MG63 (cell line): ENCODE measurements around the gene PTPRM. TPM values are rescaled to one million over a fixed set of nuclear protein-coding genes. Genes with fewer than 3 reads are reported as not detected.

ENCODE experiments used
- DNase-seq: peaks from one replicate; pipeline ENCODE4 v3.0.0-alpha.2; 2020
- H3K27me3 ChIP-seq: fragments of 250-450 bp; sonication (Bioruptor Pico); 2 replicates; pipeline ENCODE4 v1.5.1; 2020; ENCODE audit warnings: mild to moderate bottlenecking, moderate library complexity
- H3K36me3 ChIP-seq: fragments of 250-450 bp; sonication (Bioruptor Pico); 2 replicates; pipeline ENCODE4 v1.5.1; 2020; ENCODE audit warnings: mild to moderate bottlenecking, moderate library complexity
- H3K4me3 ChIP-seq: fragments of 250-450 bp; sonication (Bioruptor Pico); 2 replicates; pipeline ENCODE4 v1.5.1; 2020; ENCODE audit warnings: mild to moderate bottlenecking, moderate library complexity
- H3K9me3 ChIP-seq: fragments of 250-450 bp; sonication (Bioruptor Pico); 2 replicates; pipeline ENCODE4 v1.5.1; 2020; ENCODE audit warnings: mild to moderate bottlenecking, moderate library complexity
- total RNA-seq: library from RNA; depleted of rRNA; stranded (reverse); fragments of >200 nt; shearing (Covaris generic); gene quantifications from 2 replicates; pipeline ENCODE4 v1.2.3, GENCODE V29; 2014; ENCODE audit warnings: low replicate concordance

PTPRM gene
- total RNA-seq, 1 experiment from 2014 or later: 13.2 TPM

DNA sequence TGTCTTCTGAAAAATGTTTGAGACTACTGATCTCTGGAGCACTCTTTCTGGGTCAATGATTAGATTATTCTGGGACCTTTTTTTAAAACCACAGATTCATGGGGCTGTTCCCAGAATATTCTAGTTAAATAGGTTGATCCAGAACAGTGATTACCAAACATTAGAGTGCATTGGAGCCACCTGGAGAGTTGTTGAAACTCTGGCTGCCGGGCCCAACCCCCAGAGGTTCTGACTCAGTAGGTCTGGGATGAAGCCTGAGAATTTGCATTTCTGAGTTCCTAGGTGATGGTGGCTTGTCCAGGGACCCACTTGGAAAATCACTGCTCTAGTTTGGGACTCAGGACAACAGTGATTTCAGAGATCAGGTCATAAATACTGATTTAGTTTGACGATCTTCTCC lies 197.3 kb downstream of the PTPRM start:
- Histone ChIP-seq H3K27me3 (no peaks in the 10 kb centered on the region), H3K36me3 (no peaks in the 10 kb centered on the region), H3K4me3 (no peak overlapping the region), H3K9me3 (no peaks in the 10 kb centered on the region)
- no peak for DNase-seq

DNA sequence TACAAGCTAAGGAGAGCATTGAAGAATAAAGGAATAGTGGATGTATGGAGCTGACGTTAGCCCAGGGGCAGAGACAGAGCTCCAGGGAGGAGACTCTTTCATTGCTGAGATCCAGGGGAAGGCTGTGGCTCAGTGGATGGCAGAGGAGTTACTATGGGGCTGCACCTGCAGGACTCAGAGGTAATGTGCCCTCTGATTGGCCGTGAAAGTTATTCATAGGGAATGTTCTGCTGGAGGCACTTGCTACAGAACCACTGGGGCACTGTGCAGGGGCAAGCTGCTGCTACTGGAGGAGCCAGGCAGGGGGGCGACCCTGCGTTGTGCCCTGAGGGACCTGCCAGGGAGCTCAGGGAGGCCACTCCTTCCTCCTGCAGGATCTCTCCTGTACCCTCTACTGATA lies 199.2 kb downstream of the PTPRM start:
- Histone ChIP-seq H3K27me3 (no peaks in the 10 kb centered on the region), H3K4me3 (no peak overlapping the region), H3K9me3 (no peaks in the 10 kb centered on the region), H3K36me3 (no peaks in the 10 kb centered on the region)
- DNase-seq: no peak

DNA sequence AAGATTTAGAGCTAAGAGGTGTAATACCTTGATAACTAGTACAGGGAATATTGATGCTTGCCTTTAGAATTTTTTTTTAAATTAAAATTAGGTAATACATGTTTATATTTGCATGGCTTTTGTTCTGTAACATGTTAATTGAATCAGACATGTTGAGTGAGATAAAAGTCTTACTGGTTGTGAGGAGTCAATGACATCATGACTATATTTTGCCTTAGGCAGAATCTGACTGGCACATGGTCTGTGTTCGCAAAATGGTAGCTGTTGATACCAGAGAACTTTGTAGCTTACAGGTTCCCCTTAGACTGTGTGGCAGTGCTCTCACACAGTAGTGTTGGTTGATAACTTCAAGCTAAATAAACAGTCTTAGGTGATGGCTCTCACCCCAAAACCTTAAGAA lies 199.7 kb downstream of the PTPRM start:
- H3K9me3 ChIP-seq: no peaks in the 10 kb centered on the region
- no peak overlapping the region for H3K4me3 ChIP-seq
- DNase-seq: no peak
- H3K27me3 ChIP-seq: no peaks in the 10 kb centered on the region
- H3K36me3 ChIP-seq: no peaks in the 10 kb centered on the region

DNA sequence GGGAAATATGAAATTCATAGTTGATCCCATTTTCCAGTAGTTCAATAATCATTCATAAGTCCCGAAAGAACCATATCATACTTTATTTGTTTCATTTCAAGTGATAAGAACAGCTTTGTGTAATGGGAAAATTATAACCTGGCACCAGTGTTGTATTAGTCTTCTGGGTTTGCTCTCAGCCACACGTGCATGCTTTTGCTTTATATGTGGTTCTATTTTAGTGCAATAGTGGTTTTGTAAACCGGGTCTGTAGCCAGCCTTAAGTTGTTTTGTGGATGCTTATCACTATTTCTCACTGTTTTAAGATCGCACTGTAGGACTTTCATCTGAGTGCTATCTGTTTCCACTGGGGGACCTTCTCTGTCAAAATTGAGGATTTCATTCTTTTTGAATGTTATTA lies 203.8 kb downstream of the PTPRM start:
- H3K4me3 ChIP-seq: no peak overlapping the region
- DNase-seq: no peak
- no peaks in the 10 kb centered on the region for H3K36me3 ChIP-seq
- no peaks in the 10 kb centered on the region for H3K27me3 ChIP-seq
- no peaks in the 10 kb centered on the region for H3K9me3 ChIP-seq

DNA sequence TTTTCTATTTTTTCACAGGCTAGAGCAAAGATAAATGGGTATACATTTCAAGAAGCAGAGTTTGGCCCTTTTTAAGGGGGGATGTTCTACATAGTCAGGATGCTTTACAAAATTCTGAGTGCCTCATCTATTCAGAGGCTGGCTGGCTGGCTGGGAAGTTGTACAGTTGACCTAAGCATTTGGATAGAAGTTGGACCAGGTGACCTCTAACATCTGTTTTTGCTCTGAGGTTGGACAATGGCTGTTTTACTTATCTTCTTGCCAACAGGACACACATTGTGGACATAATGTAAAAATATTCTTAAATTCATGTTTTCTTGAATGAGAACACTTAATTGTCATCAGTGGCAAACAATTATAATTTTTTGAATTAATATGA lies 205.4 kb downstream of the PTPRM start:
- DNase-seq: no peak
- H3K36me3 ChIP-seq: no peaks in the 10 kb centered on the region
- H3K27me3 ChIP-seq: no peaks in the 10 kb centered on the region
- H3K4me3 ChIP-seq: no peak overlapping the region
- H3K9me3 ChIP-seq: no peaks in the 10 kb centered on the region

DNA sequence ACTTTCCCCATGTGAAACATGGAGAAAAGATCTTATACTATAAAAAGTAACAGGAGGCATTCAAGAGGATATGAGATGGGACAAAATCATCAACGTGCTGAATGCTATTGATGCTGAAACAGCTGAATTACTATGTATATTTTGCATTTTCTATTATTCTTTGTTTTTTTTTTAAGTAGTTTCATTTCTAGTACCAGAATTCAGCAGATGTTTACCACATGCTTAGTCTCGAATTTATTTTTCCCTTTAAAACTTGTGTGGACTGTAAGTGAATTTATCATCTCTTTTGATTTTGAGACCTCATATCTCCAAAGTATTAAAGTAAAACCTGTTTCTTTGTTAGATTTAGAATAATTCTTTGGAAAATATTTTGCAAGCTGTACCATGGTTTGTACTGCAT lies 205.8 kb downstream of the PTPRM start:
- Histone ChIP-seq H3K4me3 (no peak overlapping the region), H3K27me3 (no peaks in the 10 kb centered on the region), H3K9me3 (no peaks in the 10 kb centered on the region), H3K36me3 (no peaks in the 10 kb centered on the region)
- DNase-seq: no peak

DNA sequence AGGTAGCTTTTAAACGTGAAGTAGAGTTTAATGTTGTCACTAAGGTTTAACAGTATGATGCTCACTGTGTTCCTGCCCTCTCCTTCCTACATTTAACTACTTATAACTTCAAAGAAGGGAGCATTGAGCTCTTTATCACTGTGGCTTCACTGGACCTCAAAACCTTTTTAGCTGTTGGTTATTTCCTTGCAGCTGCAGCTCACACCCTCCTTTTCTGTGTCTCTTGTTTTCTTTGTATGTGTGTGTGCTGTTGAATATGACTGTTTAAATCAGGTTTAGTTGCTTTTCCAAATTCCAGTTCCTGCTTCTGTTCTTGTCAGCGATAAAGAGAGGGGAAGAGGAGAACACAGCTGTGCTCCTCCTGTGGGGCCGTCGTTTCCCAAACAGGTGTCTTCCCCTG lies 208.0 kb downstream of the PTPRM start:
- DNase-seq: no peak
- Histone ChIP-seq H3K27me3 (no peaks in the 10 kb centered on the region), H3K36me3 (no peaks in the 10 kb centered on the region), H3K4me3 (no peak overlapping the region), H3K9me3 (no peaks in the 10 kb centered on the region)

DNA sequence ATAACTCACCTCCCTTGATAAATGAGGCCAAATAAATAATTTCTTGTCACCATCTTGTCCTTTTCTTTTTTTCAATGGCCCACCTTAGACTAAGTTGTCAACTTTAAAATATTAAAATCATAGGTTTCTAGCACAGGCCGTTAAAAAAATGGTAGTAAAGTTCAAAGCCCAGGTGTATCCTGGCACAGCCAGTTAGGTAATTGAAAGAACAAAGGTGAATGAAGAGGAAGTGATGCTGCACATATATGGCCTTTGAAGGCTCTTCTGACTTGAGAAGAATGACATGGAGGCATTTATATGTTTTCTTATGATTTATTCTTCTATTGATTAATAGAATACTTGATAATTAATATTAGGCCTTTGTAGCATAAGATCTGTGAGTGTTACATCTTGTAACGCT lies 208.7 kb downstream of the PTPRM start:
- Histone ChIP-seq H3K4me3 (no peak overlapping the region), H3K36me3 (no peaks in the 10 kb centered on the region), H3K9me3 (no peaks in the 10 kb centered on the region), H3K27me3 (no peaks in the 10 kb centered on the region)
- DNase-seq: no peak

DNA sequence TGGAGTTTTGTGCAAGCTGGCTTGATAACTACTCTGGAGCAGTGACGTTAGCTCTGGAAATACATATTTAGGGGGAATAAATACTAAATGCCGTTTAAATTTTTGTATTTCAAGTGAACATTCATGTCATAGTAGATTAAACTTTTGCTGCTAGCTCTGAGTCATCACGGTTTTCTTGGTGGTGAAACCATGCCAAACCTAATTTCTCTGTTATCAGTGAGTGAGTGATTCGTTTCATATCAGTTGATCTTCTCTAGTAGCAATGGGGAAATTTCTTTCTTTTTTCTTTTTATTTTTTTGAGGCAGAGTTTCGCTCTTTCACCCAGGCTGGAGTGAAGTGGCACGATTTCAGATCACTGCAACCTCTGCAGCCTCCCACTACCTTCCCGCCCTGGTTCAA lies 211.1 kb downstream of the PTPRM start:
- DNase-seq: no peak

DNA sequence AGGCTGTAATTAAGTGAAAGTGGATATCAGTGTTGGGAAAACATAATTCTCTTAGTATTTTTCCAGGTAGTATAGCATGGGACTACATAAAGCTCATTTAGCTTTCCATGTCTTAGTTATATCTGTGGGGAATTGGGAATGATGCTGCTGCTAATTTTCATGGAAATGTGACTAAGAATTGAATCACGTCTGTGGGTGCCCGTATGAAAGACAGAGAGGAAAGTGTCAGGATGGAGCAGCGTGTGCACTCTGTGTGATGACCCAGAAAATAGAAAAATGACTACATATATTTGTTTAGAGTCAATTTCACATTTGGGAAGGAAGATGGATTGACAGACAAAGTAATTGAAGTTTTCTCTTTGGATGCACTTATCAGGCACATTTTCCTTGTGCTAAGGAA lies 212.1 kb downstream of the PTPRM start:
- Histone ChIP-seq H3K27me3 (no peaks in the 10 kb centered on the region), H3K36me3 (no peaks in the 10 kb centered on the region), H3K4me3 (no peak overlapping the region), H3K9me3 (no peaks in the 10 kb centered on the region)
- DNase-seq: no peak

More for the DNA sequence above, 211.1 kb downstream of the PTPRM start:
- H3K27me3 ChIP-seq: no peaks in the 10 kb centered on the region
- H3K36me3 ChIP-seq: no peaks in the 10 kb centered on the region
- H3K9me3 ChIP-seq: no peaks in the 10 kb centered on the region
- no peak overlapping the region for H3K4me3 ChIP-seq

DNA sequence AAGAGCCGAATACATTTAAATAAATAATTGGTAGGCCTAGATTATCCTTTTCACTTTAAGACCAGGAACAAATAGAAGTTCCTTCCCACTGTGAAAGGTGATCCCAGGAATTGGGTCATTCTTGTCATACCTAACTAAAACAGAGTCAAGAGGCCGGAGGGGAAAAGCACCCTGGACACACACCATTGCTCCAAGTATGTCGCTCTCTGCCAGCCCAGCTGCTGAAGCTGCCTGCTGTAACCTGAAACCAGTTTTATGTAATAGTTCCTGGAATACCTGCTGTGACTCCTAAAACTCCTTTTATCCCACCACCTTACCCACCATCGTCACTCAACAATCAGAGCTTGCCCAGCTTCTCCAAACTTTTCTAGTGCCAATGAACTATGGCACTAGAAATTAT lies 217.1 kb downstream of the PTPRM start:
- Histone ChIP-seq H3K4me3 (no peak overlapping the region), H3K9me3 (no peaks in the 10 kb centered on the region), H3K27me3 (no peaks in the 10 kb centered on the region), H3K36me3 (no peaks in the 10 kb centered on the region)
- DNase-seq: no peak

DNA sequence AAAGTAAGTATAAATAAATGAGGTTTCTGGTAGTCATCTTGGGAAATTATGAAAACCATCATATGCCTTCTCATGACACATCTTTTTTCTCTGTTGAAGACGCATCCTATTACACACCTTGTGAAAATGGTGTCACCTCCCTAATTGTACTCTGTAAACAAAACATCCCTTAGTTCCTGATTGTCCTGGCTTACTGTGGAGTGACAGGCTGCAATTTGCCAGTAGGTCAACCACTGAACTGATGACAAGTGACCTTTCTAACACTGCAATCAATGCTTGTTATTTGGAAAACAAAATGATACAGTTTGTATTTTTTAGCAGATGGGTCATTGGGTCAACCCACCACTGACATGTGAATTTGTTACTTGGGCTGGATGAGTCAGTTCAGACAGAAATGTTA lies 219.5 kb downstream of the PTPRM start:
- Histone ChIP-seq H3K36me3 (no peaks in the 10 kb centered on the region), H3K9me3 (no peaks in the 10 kb centered on the region), H3K4me3 (no peak overlapping the region), H3K27me3 (no peaks in the 10 kb centered on the region)
- DNase-seq: no peak

DNA sequence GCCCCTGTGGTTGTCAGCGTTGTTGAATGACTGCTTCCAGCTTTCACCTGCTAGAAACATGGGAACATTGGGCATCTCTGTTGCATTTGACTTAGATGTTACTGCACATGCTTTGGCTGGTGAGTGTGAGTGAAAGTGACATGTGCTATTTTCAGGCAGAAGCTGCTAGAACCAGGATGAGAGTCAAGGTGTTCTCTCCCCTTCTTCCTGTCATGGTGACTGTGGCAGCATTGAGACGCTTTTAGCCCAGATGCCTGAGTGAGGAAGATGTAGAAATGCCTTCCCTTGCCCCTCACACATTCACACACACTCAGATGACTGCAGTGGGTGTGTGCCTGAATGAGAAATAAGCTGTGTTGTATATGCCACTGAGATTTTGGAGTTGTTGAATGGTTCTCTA lies 220.2 kb downstream of the PTPRM start:
- no peak overlapping the region for H3K4me3 ChIP-seq
- no peaks in the 10 kb centered on the region for H3K9me3 ChIP-seq
- H3K36me3 ChIP-seq: no peaks in the 10 kb centered on the region
- no peaks in the 10 kb centered on the region for H3K27me3 ChIP-seq
- DNase-seq: no peak

DNA sequence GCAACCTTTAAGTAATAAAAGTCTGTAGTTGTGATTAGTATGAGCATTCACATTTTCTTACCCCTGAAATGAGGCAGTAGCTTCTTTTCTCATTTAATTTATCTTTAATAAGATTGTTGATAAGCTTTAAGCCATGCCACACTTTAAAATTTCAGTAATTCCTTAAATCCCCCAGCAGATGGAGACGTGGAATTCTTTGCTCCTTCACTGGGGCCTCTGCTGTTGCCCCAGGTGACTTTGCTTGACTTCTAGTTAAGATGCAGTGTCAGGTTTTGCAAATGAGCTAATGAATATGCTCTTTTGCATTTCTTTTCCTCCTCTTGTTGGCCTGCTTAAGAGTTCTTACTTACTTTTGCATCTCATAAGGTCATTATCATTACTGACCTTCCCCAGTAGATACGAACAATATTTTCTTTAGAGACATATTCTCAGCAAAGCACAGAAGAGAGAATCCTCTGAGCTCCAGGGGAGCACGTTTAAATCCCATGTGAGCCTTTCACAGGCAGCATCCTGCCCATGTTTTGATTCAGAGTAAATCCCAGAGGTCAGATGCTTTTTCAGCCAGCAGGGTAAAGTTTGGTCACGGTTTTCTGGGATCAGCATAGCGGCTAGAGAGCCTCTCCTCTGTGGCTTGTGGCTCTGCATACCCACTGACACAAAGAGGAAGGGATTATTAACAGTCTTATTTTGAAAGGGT lies 222.9 kb downstream of the PTPRM start:
- Histone ChIP-seq H3K27me3 (no peaks in the 10 kb centered on the region), H3K4me3 (no peak overlapping the region)
- DNase-seq: no peak

DNA sequence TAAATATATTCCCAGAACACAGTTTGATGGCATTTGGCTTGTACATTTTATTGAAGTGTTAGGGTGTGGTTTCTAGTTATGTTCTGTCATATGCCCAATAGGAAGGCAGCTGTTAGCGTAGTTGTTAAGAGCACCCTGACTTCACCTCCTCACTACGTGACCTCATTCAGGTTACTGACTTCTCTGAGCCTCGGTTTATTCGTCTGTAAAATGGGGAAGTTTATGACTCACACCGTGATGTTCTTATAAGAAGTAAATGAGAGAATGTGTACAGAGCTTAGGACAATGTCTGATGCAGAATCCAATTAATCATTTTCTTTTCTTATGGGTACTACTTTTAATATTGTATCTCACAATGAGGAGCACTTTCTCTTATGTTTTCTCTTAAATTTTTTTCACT lies 226.0 kb downstream of the PTPRM start:
- no peaks in the 10 kb centered on the region for H3K36me3 ChIP-seq
- DNase-seq: no peak
- no peaks in the 10 kb centered on the region for H3K27me3 ChIP-seq
- H3K4me3 ChIP-seq: no peak overlapping the region
- no peaks in the 10 kb centered on the region for H3K9me3 ChIP-seq

More for the DNA sequence above, 222.9 kb downstream of the PTPRM start:
- no peaks in the 10 kb centered on the region for H3K9me3 ChIP-seq
- no peaks in the 10 kb centered on the region for H3K36me3 ChIP-seq

DNA sequence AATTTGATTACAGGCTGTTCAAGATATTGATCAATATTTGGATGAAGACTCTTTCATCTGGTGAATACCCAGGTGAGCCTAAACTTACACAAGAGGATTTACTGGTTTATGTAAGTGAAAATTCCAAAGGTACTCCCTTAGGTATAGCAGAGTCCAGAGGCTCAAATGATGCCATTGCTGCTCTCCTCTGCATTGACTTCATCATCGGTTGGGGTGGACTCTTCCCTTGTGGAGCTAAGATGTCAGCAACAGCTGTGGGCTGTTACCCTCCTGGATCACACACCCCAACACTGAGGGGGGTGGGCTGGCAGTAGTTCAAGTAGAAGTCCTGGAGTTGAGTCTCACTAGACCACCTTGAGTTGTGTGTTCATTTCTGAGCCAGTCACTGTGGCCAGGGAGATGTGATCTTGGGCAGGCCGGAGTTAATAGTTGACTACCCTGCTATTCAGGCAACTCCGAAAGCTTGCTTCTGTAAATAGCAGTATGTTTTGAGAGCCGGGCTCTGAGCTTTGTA lies 236.9 kb downstream of the PTPRM start:
- Histone ChIP-seq H3K9me3 (no peaks in the 10 kb centered on the region), H3K27me3 (no peaks in the 10 kb centered on the region), H3K36me3 (no peaks in the 10 kb centered on the region), H3K4me3 (no peak overlapping the region)
- no peak for DNase-seq

DNA sequence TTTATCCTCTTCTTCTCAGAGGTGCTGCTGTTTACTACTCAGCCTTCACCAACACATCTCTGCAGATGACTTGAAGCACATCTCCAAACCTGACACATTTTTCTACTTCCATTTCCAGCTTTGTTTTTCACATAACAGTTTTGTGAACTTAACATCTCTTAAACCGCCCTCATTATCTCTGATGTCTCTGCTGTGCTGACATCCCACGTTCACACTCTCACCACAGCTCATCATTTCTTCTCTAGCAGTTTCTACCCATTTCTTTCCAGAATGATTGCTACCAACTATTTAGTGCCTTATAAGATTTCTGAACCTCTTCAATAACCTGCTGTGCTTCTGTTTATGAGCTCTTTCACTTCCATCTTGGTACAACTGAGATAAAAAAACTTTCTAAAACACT lies 238.0 kb downstream of the PTPRM start:
- no peaks in the 10 kb centered on the region for H3K27me3 ChIP-seq
- DNase-seq: no peak

DNA sequence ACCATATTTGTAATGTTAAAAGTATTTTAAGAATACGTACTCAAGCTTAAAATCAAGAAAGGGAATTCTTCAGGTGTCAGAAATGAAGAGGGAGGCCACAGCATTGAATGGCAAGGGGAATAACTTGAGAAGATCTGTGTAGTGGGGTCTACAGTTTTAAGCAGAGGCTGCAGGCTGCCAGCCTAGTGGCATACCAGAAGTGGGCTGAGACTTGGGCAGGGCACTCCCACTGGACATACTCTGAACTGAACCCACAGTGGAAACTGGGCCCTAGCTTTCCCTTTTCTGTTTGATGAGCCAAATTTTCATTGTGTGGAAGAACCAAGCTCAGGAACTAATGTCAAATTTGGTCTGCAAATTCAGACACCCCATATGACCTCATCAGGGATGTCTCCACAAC lies 238.8 kb downstream of the PTPRM start:
- Histone ChIP-seq H3K4me3 (no peak overlapping the region), H3K27me3 (no peaks in the 10 kb centered on the region), H3K36me3 (no peaks in the 10 kb centered on the region), H3K9me3 (no peaks in the 10 kb centered on the region)
- DNase-seq: no peak

More for the DNA sequence above, 238.0 kb downstream of the PTPRM start:
- Histone ChIP-seq H3K4me3 (no peak overlapping the region), H3K9me3 (no peaks in the 10 kb centered on the region), H3K36me3 (no peaks in the 10 kb centered on the region)
